Measurements from ENCODE around the gene CDC123.

- TF ChIP-seq EZH2 (IDR thresholded peaks at IDR 0.05; ENCODE audit: low read length, unreplicated experiment) (no peak), CTCF (conservative IDR thresholded peaks at IDR 0.05; ENCODE audit: low read depth, low read length) (no peak)
These were observed 11.8 kb upstream of the CDC123 start for GRCh38 chr10:12184165-12184564.
